ENCODE data around the gene RC3H2. TPM values are rescaled to one million over a fixed set of nuclear protein-coding genes. Genes with fewer than 3 reads are reported as not detected.

Gene RC3H2
- total and polyA plus RNA-seq, 2 of the 13 experiments (the other 11 are each of a cell fraction or from before 2014, with no cell fraction given): 21.0 to 36.4 TPM

DNA sequence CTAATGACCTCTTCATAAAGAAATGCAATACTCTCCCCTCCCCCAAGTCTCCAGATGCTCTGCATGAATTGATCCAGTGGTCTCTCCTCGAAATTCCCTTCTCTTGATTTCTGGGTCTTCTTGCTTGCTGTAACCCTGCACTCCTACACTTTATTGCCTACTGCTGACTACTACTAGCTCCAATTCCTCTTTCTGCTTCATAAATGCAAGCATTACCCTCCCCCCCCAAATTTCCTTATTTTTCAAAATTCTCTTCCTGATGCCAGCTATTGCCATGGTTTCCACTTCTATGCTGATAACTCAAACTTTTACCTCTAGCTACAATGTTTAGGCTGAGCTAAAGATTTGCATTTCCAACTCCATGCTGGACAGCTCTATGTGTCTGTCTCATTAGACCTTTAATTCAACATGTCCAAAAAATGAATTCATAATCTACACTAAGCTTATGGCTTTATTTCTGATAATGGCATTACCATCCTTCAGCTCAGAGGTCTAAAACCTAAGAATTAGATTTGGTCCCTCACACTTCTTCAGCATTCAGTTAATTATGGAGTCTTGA is 24.7 kb upstream of the RC3H2 start:
- Histone ChIP-seq H3K9ac (ENCODE audit: insufficient read depth, low read depth, low read length) (peak overlapping the region; percentile 92; the same call in 1 of the 2 replicates), H2AFZ (ENCODE audit: low read length) (no peak overlapping the region), H3K36me3 (replicated peaks in 1 of 2; ENCODE audit: control insufficient read depth in 1 of 2, insufficient read depth in 2 of 2, low read length in 2 of 2) (no peaks in the 10 kb centered on the region), H4K20me1 (ENCODE audit: insufficient read depth, low read length) (no peaks in the 10 kb centered on the region), H3K4me1 (ENCODE audit: insufficient read depth, low read length) (peaks cover 27% of the 10 kb centered on the region), H3K79me2 (ENCODE audit: insufficient read depth, low read length) (peaks cover 59% of the 10 kb centered on the region), H3K4me2 (ENCODE audit: low read depth, low read length) (peak overlapping the region; percentile 86), H3K4me3 (replicated peaks in 1 of 3; ENCODE audit: insufficient read depth in 1 of 3, low read depth in 2 of 3, low read length in 3 of 3) (peak overlapping the region; percentile 72 to 99 (median 85); a peak in 3 of 6 replicates), H3K27me3 (ENCODE audit: control insufficient read depth in 1 of 2, insufficient read depth in 2 of 2, low read length in 2 of 2) (no peaks in the 10 kb centered on the region; a peak in 1 of 5 replicates), H3K27ac (ENCODE audit: extremely low read length, insufficient read depth, low read length) (no peak overlapping the region), H3K9me3 (ENCODE audit: low read length) (no peaks in the 10 kb centered on the region)
- CTCF ChIA-PET (ENCODE audit: low intra/inter-chr PET ratio, low total read pairs): no interaction called here
- no peak for DNase-seq (ENCODE audit: low spot score)
- POLR2A ChIA-PET: interaction anchor here (0.9 to 1.4 kb wide), 2 partner anchors 11 to 17 kb away, joined by 7 to 9 read pairs; partner anchors contain the start of genes RABGAP1 and ZBTB6
- no peak for FAIRE-seq
- TF ChIP-seq BCLAF1 (IDR thresholded peaks at IDR 0.05): no peak
- TF ChIP-seq SOX6 (IDR thresholded peaks at IDR 0.05): no peak
- TF ChIP-seq SOX6 (CRISPR knock-in tag; IDR thresholded peaks at IDR 0.05): no peak
- TF ChIP-seq REST (IDR thresholded peaks at IDR 0.05; ENCODE audit: borderline replicate concordance in 1 of 2, low read depth in 1 of 2, low read length in 2 of 2): 0 out of 4 replicates have a peak, but pooled peaks of 1 of the 2 experiments have one; percentile 13
- TF ChIP-seq KLF15 (CRISPR knock-in tag; IDR thresholded peaks at IDR 0.05; ENCODE audit: borderline replicate concordance): no peak
- no peak for ATAC-seq
- WGBS (ENCODE audit: low lambda C conversion rate): 91% methylated on average over 1 of the region's 1 CpG
- in situ Hi-C loops (cut with HindIII; ENCODE audit: extremely low pct_ligation_motif_present, low pct_unique_long_range_greater_than_20kb): no loop called here
- intact Hi-C loops (cut with micrococcal nuclease; ENCODE audit: unreplicated experiment): loop anchor here (2.0 kb wide), 1 partner anchor 17 kb away; the partner anchor contains the start of gene ZBTB6
- no TSS peak for BruUV-seq (replicated peaks)
